Muscle of leg (tissue), 11 donors: ENCODE data around the gene MR1. TPM values are rescaled to one million over a fixed set of nuclear protein-coding genes. Genes with fewer than 3 reads are reported as not detected.
"Not testable (repeated sequence)": the region's sequence is repeated elsewhere in the genome, so short reads cannot be mapped to it uniquely, and the experiment has no call there.

Source experiments
- DNase-seq: peaks from one replicate; pipeline ENCODE4 v3.0.0; 2013
- H3K27ac ChIP-seq: one replicate; pipeline ENCODE4 v1.5.1; 2013; ENCODE audit warnings: mild to moderate bottlenecking, low read length, control low read depth
- H3K27me3 ChIP-seq: one replicate; pipeline ENCODE4 v1.6.1; 2013; ENCODE audit warnings: low read length; ENCODE audit not compliant: control insufficient read depth, insufficient read depth
- H3K36me3 ChIP-seq: one replicate; pipeline ENCODE4 v1.6.1; 2013; ENCODE audit warnings: low read length; ENCODE audit not compliant: control insufficient read depth, insufficient read depth
- H3K4me1 ChIP-seq: one replicate; pipeline ENCODE4 v1.6.1; 2013; ENCODE audit warnings: low read length; ENCODE audit not compliant: control insufficient read depth, insufficient read depth
- H3K4me3 ChIP-seq: one replicate; pipeline ENCODE4 v1.5.1; 2013; ENCODE audit warnings: low read length, control low read depth
- H3K9me3 ChIP-seq: replicated peaks from 2 replicates; pipeline ENCODE4 v1.6.1; 2013; ENCODE audit warnings: low read depth, low read length; ENCODE audit not compliant: control insufficient read depth
- WGBS: methylation state at CpG from one replicate; pipeline ENCODE4 v1.1.5; 2013; ENCODE audit warnings: missing lambda C conversion rate; ENCODE audit not compliant: insufficient coverage; 5-methylcytosine and 5-hydroxymethylcytosine counted together
- polyA plus RNA-seq, 8 donors: library from polyadenylated mRNA; unstranded; fragments of 120-200 nt; gene quantifications; one replicate each; pipeline versions ENCODE4 v1.2.1 to v1.2.3, GENCODE V29; 2013; ENCODE audit warnings: inconsistent platforms in 1 of 8, low replicate concordance in 1 of 8; ENCODE audit not compliant: insufficient read length in 8 of 8, insufficient read depth in 1 of 8
- total RNA-seq: library from RNA; stranded (reverse); fragments of 120-200 nt; gene quantifications from one replicate; pipeline ENCODE4 v1.2.4, GENCODE V29; 2013

The MR1 gene
- total and polyA plus RNA-seq, 9 donors, result 3.2 to 6.3 (median 4.1) TPM

DNA sequence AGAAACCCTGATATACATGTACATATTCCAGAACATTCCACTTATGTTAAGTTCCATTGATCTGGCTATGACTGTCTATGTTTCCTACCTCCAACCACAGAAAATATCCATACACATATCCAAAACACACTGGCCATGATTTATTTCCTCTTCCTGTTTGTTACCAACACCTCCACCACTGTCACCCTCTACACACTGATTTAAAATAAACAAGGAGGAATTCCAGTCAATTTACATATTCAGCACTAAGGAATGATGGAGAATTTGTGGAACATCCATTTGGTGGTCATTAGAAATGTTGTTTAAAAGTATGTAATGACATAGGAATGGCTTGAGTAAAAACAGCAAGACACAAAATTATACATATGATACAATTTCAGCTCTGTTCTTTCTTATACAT lies 5.6 kb upstream of the MR1 start:
- no peak overlapping the region for H3K4me3 ChIP-seq
- H3K27ac ChIP-seq, result no peak overlapping the region
- no peaks in the 10 kb centered on the region for H3K36me3 ChIP-seq
- H3K4me1 ChIP-seq, result peaks cover 6% of the 10 kb centered on the region
- no peaks in the 10 kb centered on the region for H3K27me3 ChIP-seq
- no peaks in the 10 kb centered on the region for H3K9me3 ChIP-seq
- no peak for DNase-seq

- no CpG with 5 or more reads among the region's 5 CpGs for WGBS
- no peak overlapping the region for H3K4me3 ChIP-seq
- DNase-seq, result no peak
- H3K4me1 ChIP-seq, result peaks cover 6% of the 10 kb centered on the region
- H3K36me3 ChIP-seq, result no peaks in the 10 kb centered on the region
- no peaks in the 10 kb centered on the region for H3K27me3 ChIP-seq
- no peak overlapping the region for H3K27ac ChIP-seq
- no peaks in the 10 kb centered on the region for H3K9me3 ChIP-seq
Observed at GRCh38 chr1:181028615-181029014, 5.2 kb upstream of the MR1 start.

DNA sequence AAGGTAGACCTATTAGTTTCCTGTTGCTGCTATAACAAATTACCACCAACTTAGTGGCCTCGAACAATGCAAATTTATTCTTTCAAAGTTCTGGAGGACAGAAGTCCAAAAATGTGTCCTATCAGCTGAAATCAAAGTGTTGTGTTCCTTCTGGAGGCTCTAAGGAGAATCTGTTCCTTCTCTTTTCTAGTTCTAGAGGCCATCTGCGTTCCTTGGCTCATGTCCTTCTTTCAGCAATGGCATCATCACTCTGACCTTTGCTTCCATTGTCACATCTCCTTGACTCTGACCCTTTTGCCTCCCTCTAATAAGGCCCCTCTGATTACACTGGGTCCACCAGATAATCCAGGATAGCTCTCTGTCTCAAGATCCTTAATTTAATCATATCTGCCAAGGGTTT lies 1.2 kb upstream of the MR1 start:
- Histone ChIP-seq H3K27me3 (no peaks in the 10 kb centered on the region), H3K36me3 (no peaks in the 10 kb centered on the region), H3K9me3 (no peaks in the 10 kb centered on the region), H3K27ac (no peak overlapping the region), H3K4me1 (peaks cover 10% of the 10 kb centered on the region), H3K4me3 (no peak overlapping the region)
- no peak for DNase-seq
- 67% methylated on average over 1 of the region's 2 CpGs for WGBS

- no peaks in the 10 kb centered on the region for H3K27me3 ChIP-seq
- H3K4me1 ChIP-seq, result peaks cover 10% of the 10 kb centered on the region
- H3K27ac ChIP-seq, result peak overlapping the region; percentile 87
- H3K9me3 ChIP-seq, result no peaks in the 10 kb centered on the region
- H3K4me3 ChIP-seq, result peak overlapping the region; percentile 37
- no CpG with 5 or more reads among the region's 2 CpGs for WGBS
- DNase-seq, result peak; percentile 85
- H3K36me3 ChIP-seq, result no peaks in the 10 kb centered on the region
Observed at GRCh38 chr1:181033128-181033798, 520 bp upstream of the MR1 start.

DNA sequence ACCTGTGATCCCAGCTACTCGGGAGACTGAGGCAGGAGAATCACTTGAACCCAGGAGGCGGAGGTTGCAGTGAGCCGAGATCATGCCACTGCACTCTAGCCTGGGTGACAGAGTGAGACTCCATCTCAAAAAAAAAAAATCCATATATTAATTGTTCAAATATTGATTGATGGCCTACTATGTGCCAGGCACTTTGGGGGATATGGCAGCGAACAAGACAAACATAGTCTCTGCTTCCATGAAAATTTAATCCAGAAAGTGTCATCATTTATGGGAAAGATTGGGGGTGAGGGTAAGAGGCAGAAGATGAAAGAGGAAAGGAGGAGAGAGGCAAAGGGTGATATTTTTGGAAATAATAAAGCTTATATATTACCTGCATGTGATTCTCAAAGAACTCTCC lies 1.4 kb downstream of the MR1 start:
- not testable (repeated sequence) for H3K9me3 ChIP-seq, DNase-seq, H3K27ac ChIP-seq, H3K36me3 ChIP-seq, H3K27me3 ChIP-seq, H3K4me3 ChIP-seq
- peaks cover 10% of the 10 kb centered on the region for H3K4me1 ChIP-seq
- no CpG with 5 or more reads among the region's 4 CpGs for WGBS

DNA sequence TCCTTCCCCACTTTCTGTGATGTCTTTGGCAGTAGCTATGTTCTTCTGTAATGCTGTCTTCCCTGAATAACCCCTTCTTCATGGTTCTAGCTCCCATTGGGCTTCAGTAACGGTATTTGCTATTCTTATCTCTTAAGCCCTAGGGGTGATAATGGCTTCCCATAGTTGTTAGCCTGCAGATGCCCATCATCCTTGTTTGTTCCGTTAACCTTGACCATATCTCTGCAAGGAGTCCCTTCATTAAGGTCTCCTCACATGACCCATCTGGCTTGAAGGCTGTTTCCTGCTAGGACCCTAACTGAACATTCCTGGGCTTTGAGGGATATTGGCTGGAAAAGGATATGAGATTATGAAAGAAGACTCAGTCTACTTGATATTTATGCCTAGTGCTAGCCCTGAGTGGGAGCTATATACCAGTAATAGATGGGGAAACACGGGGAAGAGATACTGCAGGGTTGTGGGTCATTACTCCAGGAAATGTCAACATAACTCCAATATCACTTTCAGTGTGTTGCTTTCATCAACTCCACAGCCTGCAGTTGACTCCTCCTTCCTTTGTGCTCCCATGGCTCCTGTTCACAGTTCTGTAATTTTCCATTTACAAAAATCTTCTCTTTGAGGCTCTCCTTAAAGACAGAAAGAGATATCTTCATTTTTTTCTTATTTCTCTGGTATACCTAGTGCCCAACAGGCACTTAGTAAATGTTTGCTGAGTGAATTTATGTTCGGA lies 2.5 kb downstream of the MR1 start:
- no peak overlapping the region for H3K4me3 ChIP-seq
- H3K27ac ChIP-seq, result no peak overlapping the region
- no peaks in the 10 kb centered on the region for H3K9me3 ChIP-seq
- no peak for DNase-seq
- no peaks in the 10 kb centered on the region for H3K36me3 ChIP-seq
- no peaks in the 10 kb centered on the region for H3K27me3 ChIP-seq
- H3K4me1 ChIP-seq, result peaks cover 10% of the 10 kb centered on the region
- 86% methylated on average over 2 of the region's 4 CpGs for WGBS

DNA sequence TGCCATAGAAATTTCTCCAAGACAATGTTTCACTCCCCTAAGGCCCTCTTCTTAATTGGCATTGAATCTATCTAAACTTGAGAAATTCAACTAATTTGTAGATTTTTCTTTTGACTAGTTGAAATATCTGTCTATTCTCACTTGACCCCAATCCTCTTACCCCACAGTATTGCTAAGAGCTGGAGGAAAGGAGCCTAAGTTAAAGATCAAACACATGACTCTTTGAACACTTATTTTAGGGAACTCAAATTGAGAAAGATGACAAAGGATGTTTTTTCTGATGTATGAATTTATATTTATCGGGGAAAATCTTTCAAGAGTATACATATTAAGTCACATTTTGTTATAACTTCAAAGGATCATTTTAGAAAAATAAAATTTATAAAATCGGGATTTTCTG lies 3.6 kb downstream of the MR1 start:
- no CpG with 5 or more reads among the region's 2 CpGs for WGBS
- H3K36me3 ChIP-seq, result no peaks in the 10 kb centered on the region
- no peak for DNase-seq
- no peaks in the 10 kb centered on the region for H3K27me3 ChIP-seq
- no peak overlapping the region for H3K4me3 ChIP-seq
- no peaks in the 10 kb centered on the region for H3K9me3 ChIP-seq
- H3K27ac ChIP-seq, result no peak overlapping the region
- H3K4me1 ChIP-seq, result peaks cover 10% of the 10 kb centered on the region

GRCh38 chr1:181038399-181038873 lies 4.7 kb downstream of the MR1 start:
- Histone ChIP-seq H3K27ac (no peak overlapping the region), H3K36me3 (no peaks in the 10 kb centered on the region), H3K9me3 (no peaks in the 10 kb centered on the region), H3K27me3 (no peaks in the 10 kb centered on the region), H3K4me1 (peaks cover 5% of the 10 kb centered on the region), H3K4me3 (no peak overlapping the region)
- DNase-seq, result peak; percentile 51
- WGBS, result 33% methylated on average over 1 of the region's 5 CpGs

GRCh38 chr1:181040284-181040865 lies 6.6 kb downstream of the MR1 start:
- Histone ChIP-seq H3K4me3 (no peak overlapping the region), H3K4me1 (no peaks in the 10 kb centered on the region), H3K27me3 (no peaks in the 10 kb centered on the region), H3K9me3 (no peaks in the 10 kb centered on the region), H3K27ac (no peak overlapping the region), H3K36me3 (no peaks in the 10 kb centered on the region)
- no peak for DNase-seq
- 100% methylated on average over 1 of the region's 3 CpGs for WGBS

GRCh38 chr1:181043025-181043888 lies 9.5 kb downstream of the MR1 start:
- Histone ChIP-seq H3K36me3 (no peaks in the 10 kb centered on the region), H3K4me1 (no peaks in the 10 kb centered on the region), H3K27ac (no peak overlapping the region), H3K9me3 (no peaks in the 10 kb centered on the region), H3K27me3 (no peaks in the 10 kb centered on the region), H3K4me3 (no peak overlapping the region)
- 90% methylated on average over 2 of the region's 5 CpGs for WGBS
- peak; percentile 31 for DNase-seq
